Gastroesophageal sphincter (tissue), 3 donors: ENCODE results near the gene HARS1.

Source experiments
- CTCF ChIP-seq, 4 experiments: fragments of 200-600 bp in 2 of 4; fragments of 450-650 bp in 2 of 4; sonication (generic) in 1 of 4; IDR thresholded peaks; one replicate each; pipeline ENCODE4 v1.5.1; 2017 to 2019; ENCODE audit warnings: antibody characterized with exemption in 4 of 4, mild to moderate bottlenecking in 2 of 4, moderate library complexity in 2 of 4
- POLR2A ChIP-seq, 2 donors: fragments of 450-650 bp; IDR thresholded peaks; one replicate each; pipeline ENCODE4 v1.6.1; 2017; ENCODE audit warnings: antibody characterized with exemption in 2 of 2, mild to moderate bottlenecking in 2 of 2, moderate library complexity in 1 of 2
- POLR2AphosphoS5 ChIP-seq: sonication (generic); formaldehyde crosslinking; IDR thresholded peaks from one replicate; pipeline ENCODE4 v1.6.1; 2017; ENCODE audit warnings: antibody characterized with exemption

GRCh38 chr5:140674629-140675028 lies 16.5 kb downstream of the HARS1 start:
- TF ChIP-seq CTCF (IDR thresholded peaks at IDR 0.05): no peak
- TF ChIP-seq POLR2A (IDR thresholded peaks at IDR 0.05): no peak
- TF ChIP-seq POLR2AphosphoS5: no peak
